ENCODE results near the gene KANSL1.

DNA sequence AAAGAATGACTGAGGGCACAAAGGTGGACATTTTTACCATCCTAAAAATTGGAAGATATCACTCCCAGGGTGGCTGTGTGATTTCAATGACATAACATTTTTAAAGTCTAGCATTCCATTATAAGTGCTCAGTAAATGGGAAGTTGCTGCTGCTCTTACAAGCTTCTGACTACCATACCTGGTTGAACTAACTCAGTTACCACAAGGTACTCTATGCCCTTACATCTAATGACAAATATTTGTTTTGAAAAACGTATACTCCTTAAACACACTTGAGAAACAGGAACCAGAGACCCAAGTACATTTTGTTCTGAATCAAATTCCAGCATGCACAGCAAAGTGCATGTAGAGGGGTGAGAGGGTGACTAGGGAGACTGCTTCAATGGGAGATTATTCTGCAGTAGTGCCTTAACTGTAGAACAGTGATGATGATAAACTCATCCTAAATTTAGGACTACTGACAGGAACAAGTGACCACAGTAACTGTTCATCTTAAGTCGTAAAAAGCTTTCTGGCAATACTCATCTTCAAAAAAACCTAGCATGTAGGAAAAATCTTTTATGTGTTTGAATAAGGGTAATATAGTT, 83.5 kb downstream of the KANSL1 start:
- TF ChIP-seq, protein P1, sequence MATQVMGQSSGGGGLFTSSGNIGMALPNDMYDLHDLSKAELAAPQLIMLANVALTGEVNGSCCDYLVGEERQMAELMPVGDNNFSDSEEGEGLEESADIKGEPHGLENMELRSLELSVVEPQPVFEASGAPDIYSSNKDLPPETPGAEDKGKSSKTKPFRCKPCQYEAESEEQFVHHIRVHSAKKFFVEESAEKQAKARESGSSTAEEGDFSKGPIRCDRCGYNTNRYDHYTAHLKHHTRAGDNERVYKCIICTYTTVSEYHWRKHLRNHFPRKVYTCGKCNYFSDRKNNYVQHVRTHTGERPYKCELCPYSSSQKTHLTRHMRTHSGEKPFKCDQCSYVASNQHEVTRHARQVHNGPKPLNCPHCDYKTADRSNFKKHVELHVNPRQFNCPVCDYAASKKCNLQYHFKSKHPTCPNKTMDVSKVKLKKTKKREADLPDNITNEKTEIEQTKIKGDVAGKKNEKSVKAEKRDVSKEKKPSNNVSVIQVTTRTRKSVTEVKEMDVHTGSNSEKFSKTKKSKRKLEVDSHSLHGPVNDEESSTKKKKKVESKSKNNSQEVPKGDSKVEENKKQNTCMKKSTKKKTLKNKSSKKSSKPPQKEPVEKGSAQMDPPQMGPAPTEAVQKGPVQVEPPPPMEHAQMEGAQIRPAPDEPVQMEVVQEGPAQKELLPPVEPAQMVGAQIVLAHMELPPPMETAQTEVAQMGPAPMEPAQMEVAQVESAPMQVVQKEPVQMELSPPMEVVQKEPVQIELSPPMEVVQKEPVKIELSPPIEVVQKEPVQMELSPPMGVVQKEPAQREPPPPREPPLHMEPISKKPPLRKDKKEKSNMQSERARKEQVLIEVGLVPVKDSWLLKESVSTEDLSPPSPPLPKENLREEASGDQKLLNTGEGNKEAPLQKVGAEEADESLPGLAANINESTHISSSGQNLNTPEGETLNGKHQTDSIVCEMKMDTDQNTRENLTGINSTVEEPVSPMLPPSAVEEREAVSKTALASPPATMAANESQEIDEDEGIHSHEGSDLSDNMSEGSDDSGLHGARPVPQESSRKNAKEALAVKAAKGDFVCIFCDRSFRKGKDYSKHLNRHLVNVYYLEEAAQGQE (IDR thresholded peaks at IDR 0.05; ENCODE audit: unreplicated experiment) = no peak
- TF ChIP-seq, protein P2, sequence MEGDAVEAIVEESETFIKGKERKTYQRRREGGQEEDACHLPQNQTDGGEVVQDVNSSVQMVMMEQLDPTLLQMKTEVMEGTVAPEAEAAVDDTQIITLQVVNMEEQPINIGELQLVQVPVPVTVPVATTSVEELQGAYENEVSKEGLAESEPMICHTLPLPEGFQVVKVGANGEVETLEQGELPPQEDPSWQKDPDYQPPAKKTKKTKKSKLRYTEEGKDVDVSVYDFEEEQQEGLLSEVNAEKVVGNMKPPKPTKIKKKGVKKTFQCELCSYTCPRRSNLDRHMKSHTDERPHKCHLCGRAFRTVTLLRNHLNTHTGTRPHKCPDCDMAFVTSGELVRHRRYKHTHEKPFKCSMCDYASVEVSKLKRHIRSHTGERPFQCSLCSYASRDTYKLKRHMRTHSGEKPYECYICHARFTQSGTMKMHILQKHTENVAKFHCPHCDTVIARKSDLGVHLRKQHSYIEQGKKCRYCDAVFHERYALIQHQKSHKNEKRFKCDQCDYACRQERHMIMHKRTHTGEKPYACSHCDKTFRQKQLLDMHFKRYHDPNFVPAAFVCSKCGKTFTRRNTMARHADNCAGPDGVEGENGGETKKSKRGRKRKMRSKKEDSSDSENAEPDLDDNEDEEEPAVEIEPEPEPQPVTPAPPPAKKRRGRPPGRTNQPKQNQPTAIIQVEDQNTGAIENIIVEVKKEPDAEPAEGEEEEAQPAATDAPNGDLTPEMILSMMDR (conservative IDR thresholded peaks at IDR 0.05; ENCODE audit: low read depth in 2 of 2) = no peak
- TF ChIP-seq EZH2 (IDR thresholded peaks at IDR 0.05; ENCODE audit: low read depth, unreplicated experiment) = no peak
- TF ChIP-seq EZH2phosphoT487 (IDR thresholded peaks at IDR 0.05; ENCODE audit: unreplicated experiment) = no peak
- TF ChIP-seq NANOG (IDR thresholded peaks at IDR 0.05; ENCODE audit: borderline replicate concordance) = no peak
- TF ChIP-seq STAT1 (IDR thresholded peaks at IDR 0.05; ENCODE audit: unreplicated experiment) = no peak
- no peak for TF ChIP-seq POLR2AphosphoS5 (IDR thresholded peaks at IDR 0.05; ENCODE audit: low read depth)
- TF ChIP-seq ZNF331 (CRISPR knock-in tag; IDR thresholded peaks at IDR 0.05; ENCODE audit: low read depth) = no peak
- no peak for TF ChIP-seq JUNB (IDR thresholded peaks at IDR 0.05; ENCODE audit: unreplicated experiment)
